ENCODE data around the gene GRK5.

GRK5 gene

GRCh38 chr10:119423510-119424257 lies 216.3 kb downstream of the GRK5 start:
- no peak for TF ChIP-seq POLR2AphosphoS5 (IDR thresholded peaks at IDR 0.05; ENCODE audit: borderline replicate concordance, low read depth, low read length)
- TF ChIP-seq FOXP2 (optimal IDR thresholded peaks at IDR 0.05; ENCODE audit: control extremely low read depth, extremely low read length, insufficient read depth), result no peak
- TF ChIP-seq EZH2 (IDR thresholded peaks at IDR 0.05), result no peak
- Histone ChIP-seq H3K9ac (ENCODE audit: insufficient read length) (no peak overlapping the region), H3K4me3 (no peak overlapping the region), H3K36me3 (ENCODE audit: insufficient read depth, low read length) (peaks cover 16% of the 10 kb centered on the region; the same call in 1 of the 2 replicates), H3K27ac (no peak overlapping the region), H3K9me3 (ENCODE audit: low read depth, low read length) (no peaks in the 10 kb centered on the region)
- DNase-seq (ENCODE audit: low read depth, low spot score), result no peak

- no peak for DNase-seq (ENCODE audit: low read depth, low spot score)
- Histone ChIP-seq H3K4me3 (no peak overlapping the region), H3K9ac (ENCODE audit: insufficient read length) (no peak overlapping the region), H3K27ac (no peak overlapping the region), H3K9me3 (ENCODE audit: low read depth, low read length) (no peaks in the 10 kb centered on the region), H3K36me3 (ENCODE audit: insufficient read depth, low read length) (peaks cover 16% of the 10 kb centered on the region; the same call in 1 of the 2 replicates)
- TF ChIP-seq POLR2AphosphoS5 (IDR thresholded peaks at IDR 0.05; ENCODE audit: borderline replicate concordance, low read depth, low read length), result no peak
- TF ChIP-seq FOXP2 (optimal IDR thresholded peaks at IDR 0.05; ENCODE audit: control extremely low read depth, extremely low read length, insufficient read depth), result no peak
- no peak for TF ChIP-seq EZH2 (IDR thresholded peaks at IDR 0.05)
These were observed 217.0 kb downstream of the GRK5 start for GRCh38 chr10:119424258-119424975.

DNA sequence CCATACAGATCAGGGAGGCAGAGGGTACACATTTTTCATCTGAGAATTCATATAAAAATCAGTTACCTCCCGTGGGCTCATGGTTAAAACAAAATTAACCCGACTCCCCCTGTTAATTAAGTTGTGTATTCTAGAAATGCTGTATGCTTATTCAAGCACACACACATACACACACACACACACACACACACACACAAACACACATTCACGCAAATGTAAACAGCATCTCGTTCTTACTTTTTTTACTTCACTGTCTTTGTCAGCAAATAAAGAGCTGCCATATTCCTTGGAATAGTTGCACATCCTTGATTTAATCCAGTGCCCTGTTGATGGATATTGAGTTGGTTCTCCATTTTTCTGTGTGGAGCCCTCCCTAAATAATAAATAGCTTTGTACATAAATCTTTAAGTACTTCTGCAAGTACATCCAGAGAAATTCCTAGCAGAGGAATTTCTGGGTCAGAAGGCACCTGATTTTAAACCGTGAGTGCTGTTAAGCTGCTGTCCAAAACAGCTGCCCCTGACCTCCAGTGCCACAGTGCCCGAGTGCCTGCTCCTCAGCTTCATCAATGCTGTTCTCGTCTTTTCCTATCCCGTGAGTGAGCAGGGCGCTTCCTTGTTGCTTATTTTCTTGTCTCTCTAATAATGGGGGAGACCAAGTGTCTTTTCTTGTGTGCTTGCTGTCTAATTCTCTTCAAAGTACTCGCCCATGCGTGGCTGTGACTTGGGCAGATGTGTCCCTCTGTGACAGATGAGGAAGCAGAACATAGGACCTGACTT lies 217.9 kb downstream of the GRK5 start:
- Histone ChIP-seq H3K4me3 (no peak overlapping the region), H3K36me3 (ENCODE audit: insufficient read depth, low read length) (peaks cover 16% of the 10 kb centered on the region; the same call in 1 of the 2 replicates), H3K9me3 (ENCODE audit: low read depth, low read length) (no peaks in the 10 kb centered on the region), H3K27ac (no peak overlapping the region), H3K9ac (ENCODE audit: insufficient read length) (no peak overlapping the region)
- DNase-seq (ENCODE audit: low read depth, low spot score), result no peak
- TF ChIP-seq FOXP2 (optimal IDR thresholded peaks at IDR 0.05; ENCODE audit: control extremely low read depth, extremely low read length, insufficient read depth) (no peak), EZH2 (IDR thresholded peaks at IDR 0.05) (no peak), POLR2AphosphoS5 (IDR thresholded peaks at IDR 0.05; ENCODE audit: borderline replicate concordance, low read depth, low read length) (no peak)

DNA sequence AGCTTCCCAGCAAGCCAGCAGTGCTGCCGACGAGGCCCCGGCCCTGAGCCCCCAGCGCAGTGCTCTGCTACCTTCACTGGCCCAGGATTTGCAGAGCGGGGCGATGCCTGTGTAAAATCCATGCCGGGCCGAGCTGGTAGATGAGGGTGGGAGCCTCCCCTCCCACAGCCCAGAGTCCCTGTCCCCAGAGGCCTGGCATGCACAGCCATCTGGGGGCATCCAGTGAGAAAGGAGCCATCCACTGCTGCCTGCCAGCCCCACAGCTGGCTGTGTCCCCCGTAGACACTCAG lies 218.5 kb downstream of the GRK5 start:
- Histone ChIP-seq H3K9ac (ENCODE audit: insufficient read length) (no peak overlapping the region), H3K36me3 (ENCODE audit: insufficient read depth, low read length) (peaks cover 16% of the 10 kb centered on the region; the same call in 1 of the 2 replicates), H3K27ac (no peak overlapping the region), H3K4me3 (no peak overlapping the region), H3K9me3 (ENCODE audit: low read depth, low read length) (no peaks in the 10 kb centered on the region)
- no peak for DNase-seq (ENCODE audit: low read depth, low spot score)
- TF ChIP-seq FOXP2 (optimal IDR thresholded peaks at IDR 0.05; ENCODE audit: control extremely low read depth, extremely low read length, insufficient read depth), result no peak
- no peak for TF ChIP-seq EZH2 (IDR thresholded peaks at IDR 0.05)
- no peak for TF ChIP-seq POLR2AphosphoS5 (IDR thresholded peaks at IDR 0.05; ENCODE audit: borderline replicate concordance, low read depth, low read length)

DNA sequence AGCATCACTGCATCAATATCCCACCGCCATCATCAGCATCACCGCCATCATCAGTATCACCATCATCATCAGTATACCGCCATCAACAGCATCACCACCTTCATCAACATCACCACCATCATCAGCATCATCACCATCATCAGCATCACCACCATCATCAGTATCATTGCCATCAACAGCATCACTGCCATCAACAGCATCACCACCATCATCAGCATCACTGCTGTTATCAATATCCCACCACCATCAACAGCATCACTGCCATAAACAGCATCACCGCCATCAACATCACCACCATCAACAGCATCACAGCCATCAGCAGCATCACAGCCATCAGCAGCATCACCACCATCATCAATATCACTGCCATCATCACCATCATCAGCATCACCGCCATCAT lies 219.3 kb downstream of the GRK5 start:
- no peak for DNase-seq (ENCODE audit: low read depth, low spot score)
- H3K4me3 ChIP-seq, result no peak overlapping the region
- TF ChIP-seq FOXP2 (optimal IDR thresholded peaks at IDR 0.05; ENCODE audit: control extremely low read depth, extremely low read length, insufficient read depth), result no peak
- TF ChIP-seq POLR2AphosphoS5 (IDR thresholded peaks at IDR 0.05; ENCODE audit: borderline replicate concordance, low read depth, low read length), result no peak
- TF ChIP-seq EZH2 (IDR thresholded peaks at IDR 0.05), result no peak
- H3K9me3 ChIP-seq (ENCODE audit: low read depth, low read length), result no peaks in the 10 kb centered on the region
- no peak overlapping the region for H3K27ac ChIP-seq
- no peak overlapping the region for H3K9ac ChIP-seq (ENCODE audit: insufficient read length)
- peaks cover 20% of the 10 kb centered on the region; the same call in 1 of the 2 replicates for H3K36me3 ChIP-seq (ENCODE audit: insufficient read depth, low read length)

DNA sequence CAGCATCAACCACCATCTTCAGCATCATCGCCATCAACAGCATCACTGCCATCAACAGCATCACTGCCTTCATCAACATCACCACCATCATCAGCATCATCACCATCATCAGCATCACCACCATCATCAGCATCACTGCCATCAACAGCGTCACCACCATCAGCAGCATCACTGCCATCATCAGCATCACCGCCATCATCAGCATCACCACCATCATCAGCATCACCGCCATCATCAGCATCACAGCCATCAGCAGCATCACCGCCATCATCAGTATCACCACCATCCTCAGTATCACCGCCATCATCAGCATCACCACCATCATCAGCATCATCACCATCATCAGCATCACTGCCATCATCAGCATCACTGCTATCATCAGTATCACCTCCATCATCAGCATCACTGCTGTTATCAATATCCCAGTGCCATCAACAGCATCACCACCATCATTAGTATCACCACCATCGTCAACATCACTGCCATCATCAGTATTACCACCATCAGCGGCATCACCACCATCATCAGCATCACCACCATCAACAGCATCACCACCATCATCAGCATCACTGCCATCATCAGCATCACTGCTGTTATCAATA lies 220.0 kb downstream of the GRK5 start:
- no peak for TF ChIP-seq POLR2AphosphoS5 (IDR thresholded peaks at IDR 0.05; ENCODE audit: borderline replicate concordance, low read depth, low read length)
- no peak for TF ChIP-seq EZH2 (IDR thresholded peaks at IDR 0.05)
- TF ChIP-seq FOXP2 (optimal IDR thresholded peaks at IDR 0.05; ENCODE audit: control extremely low read depth, extremely low read length, insufficient read depth), result no peak
- DNase-seq (ENCODE audit: low read depth, low spot score), result no peak
- Histone ChIP-seq H3K36me3 (ENCODE audit: insufficient read depth, low read length) (peaks cover 27% of the 10 kb centered on the region; the same call in 1 of the 2 replicates), H3K27ac (no peak overlapping the region), H3K9me3 (ENCODE audit: low read depth, low read length) (no peaks in the 10 kb centered on the region), H3K4me3 (no peak overlapping the region), H3K9ac (ENCODE audit: insufficient read length) (no peak overlapping the region)

DNA sequence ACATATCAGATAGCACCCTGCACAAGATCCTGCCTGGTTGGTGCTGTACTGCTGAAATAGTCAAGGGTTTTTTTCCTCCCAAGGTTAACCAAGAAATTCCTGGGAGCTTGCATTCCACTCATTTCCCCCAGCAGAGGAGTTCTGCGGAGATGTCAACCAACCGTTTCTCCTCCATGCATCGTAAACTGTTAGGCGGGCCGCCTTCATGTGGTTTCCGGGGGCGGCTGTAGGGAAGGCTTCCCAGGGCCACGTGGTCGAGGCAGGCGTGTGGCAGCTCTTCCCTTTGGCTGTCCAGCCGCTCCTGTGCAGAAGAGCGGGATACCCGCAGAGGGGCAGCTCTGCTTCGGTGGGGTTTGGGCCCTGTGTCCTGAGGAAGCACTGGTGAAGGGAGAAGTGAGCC lies 221.4 kb downstream of the GRK5 start:
- H3K4me3 ChIP-seq, result no peak overlapping the region
- no peak overlapping the region for H3K27ac ChIP-seq
- H3K36me3 ChIP-seq (ENCODE audit: insufficient read depth, low read length), result peaks cover 34% of the 10 kb centered on the region; the same call in 1 of the 2 replicates
- H3K9ac ChIP-seq (ENCODE audit: insufficient read length), result no peak overlapping the region
- no peak for DNase-seq (ENCODE audit: low read depth, low spot score)
- no peaks in the 10 kb centered on the region for H3K9me3 ChIP-seq (ENCODE audit: low read depth, low read length)
- TF ChIP-seq FOXP2 (optimal IDR thresholded peaks at IDR 0.05; ENCODE audit: control extremely low read depth, extremely low read length, insufficient read depth) (no peak), POLR2AphosphoS5 (IDR thresholded peaks at IDR 0.05; ENCODE audit: borderline replicate concordance, low read depth, low read length) (no peak), EZH2 (IDR thresholded peaks at IDR 0.05) (no peak)
